ENCODE data around the gene CYSRT1. TPM values are rescaled to one million over a fixed set of nuclear protein-coding genes. Genes with fewer than 3 reads are reported as not detected.
A peak's percentile ranks its signal among the peaks of the same experiment; 100 is the strongest.

The CYSRT1 gene, protein sequence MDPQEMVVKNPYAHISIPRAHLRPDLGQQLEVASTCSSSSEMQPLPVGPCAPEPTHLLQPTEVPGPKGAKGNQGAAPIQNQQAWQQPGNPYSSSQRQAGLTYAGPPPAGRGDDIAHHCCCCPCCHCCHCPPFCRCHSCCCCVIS
- 0.54 and 0.68 TPM in 2 replicates for total RNA-seq

DNA sequence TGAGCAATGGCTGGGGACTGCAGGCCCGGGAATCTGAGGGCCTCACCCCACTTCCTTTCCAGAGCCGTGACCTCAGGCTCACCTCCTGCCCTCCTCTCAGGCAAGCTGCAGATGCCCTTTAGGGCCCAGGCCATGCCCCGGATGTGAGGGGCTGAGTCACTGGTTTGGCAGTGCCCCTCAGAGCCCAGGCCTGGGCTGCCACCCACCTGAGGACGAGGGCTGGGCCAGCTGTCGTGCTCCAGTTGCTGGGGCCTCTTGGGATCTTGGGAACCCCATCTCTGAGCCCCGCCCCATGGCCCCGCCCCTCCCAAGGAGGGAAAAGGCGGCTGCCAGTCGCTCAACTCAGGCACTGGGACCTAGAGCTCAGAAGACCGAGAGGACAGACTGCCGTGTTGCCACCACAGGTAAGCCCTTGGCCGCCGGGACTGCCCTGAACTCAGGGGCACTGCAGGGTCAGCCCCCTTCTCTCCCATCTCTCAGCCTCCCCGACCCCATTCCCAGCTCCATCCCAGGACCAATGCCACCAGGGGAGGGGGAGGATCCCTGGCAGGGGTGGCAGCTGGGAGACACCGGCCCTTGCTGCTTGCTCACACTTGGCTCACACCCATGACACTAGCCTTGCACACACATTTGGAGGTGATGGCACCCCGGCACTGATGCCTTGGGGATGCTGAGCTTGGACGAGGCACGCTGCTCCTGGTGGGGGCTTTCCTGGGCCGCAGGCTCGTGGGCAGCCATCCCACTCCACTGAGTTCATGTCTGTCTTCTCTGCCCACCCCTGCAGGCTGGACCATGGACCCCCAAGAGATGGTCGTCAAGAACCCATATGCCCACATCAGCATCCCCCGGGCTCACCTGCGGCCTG is at the start of gene CYSRT1:
TSS of gene CYSRT1 (plus strand) at position 345 of the 865 bp plus-strand sequence. CDS start at position 793, 448 bp downstream.
- H3K36me3 Mint-ChIP-seq (ENCODE audit: low read depth) = no peaks in the 10 kb centered on the region
- intact Hi-C loops (cut with micrococcal nuclease) = no loop called here
- DNase-seq = peak; percentile 75
- peaks cover 6% of the 10 kb centered on the region for H3K4me1 Mint-ChIP-seq
- H3K27me3 Mint-ChIP-seq = peaks cover 2% of the 10 kb centered on the region
- peak within 1 kb of the TSS; percentile 90 for H3K27ac Mint-ChIP-seq
- H3K4me3 Mint-ChIP-seq = peak within 1 kb of the TSS; percentile 88
- H3K9me3 Mint-ChIP-seq = no peaks in the 10 kb centered on the region

DNA sequence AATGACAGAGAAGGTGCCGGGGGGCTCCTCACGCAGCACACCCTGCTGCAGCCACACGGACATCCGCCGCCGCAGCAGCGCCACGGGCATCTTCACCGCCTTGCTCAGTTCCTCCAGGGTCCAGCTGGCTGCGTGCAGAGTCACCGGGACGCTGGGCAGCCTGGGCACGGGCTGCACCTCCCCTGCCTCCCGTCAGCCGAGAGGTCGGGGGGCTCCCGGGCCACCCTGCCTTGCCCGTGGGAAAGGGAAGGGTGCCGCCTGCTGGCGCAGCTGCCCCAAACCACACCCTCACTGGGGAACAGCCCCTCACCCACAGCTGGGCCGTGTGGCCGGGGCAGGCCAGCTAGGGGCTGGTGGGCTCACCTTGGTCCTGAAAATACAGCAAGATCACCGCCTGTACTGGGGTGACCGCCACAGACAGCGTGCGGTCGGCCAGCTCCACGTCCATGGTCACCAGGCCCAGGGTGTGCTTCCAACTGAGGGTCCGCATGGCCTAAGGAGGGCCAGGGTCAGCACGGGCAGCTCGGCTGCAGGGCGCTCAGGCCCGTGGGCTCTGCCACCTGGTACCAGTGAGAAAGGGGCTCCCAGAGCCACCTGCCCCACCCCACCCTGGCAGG is 49.5 kb upstream of the CYSRT1 start:
- DNase-seq = no peak
- H3K27me3 Mint-ChIP-seq = peaks cover 16% of the 10 kb centered on the region
- no peaks in the 10 kb centered on the region for H3K9me3 Mint-ChIP-seq
- H3K27ac Mint-ChIP-seq = no peak overlapping the region
- no peak overlapping the region for H3K4me3 Mint-ChIP-seq
- intact Hi-C loops (cut with micrococcal nuclease) = loop anchor here (10.0 kb wide), 1 partner anchor 131 kb away; the partner anchor contains the start of gene NPDC1
- H3K36me3 Mint-ChIP-seq (ENCODE audit: low read depth) = peaks cover 12% of the 10 kb centered on the region
- H3K4me1 Mint-ChIP-seq = no peaks in the 10 kb centered on the region

DNA sequence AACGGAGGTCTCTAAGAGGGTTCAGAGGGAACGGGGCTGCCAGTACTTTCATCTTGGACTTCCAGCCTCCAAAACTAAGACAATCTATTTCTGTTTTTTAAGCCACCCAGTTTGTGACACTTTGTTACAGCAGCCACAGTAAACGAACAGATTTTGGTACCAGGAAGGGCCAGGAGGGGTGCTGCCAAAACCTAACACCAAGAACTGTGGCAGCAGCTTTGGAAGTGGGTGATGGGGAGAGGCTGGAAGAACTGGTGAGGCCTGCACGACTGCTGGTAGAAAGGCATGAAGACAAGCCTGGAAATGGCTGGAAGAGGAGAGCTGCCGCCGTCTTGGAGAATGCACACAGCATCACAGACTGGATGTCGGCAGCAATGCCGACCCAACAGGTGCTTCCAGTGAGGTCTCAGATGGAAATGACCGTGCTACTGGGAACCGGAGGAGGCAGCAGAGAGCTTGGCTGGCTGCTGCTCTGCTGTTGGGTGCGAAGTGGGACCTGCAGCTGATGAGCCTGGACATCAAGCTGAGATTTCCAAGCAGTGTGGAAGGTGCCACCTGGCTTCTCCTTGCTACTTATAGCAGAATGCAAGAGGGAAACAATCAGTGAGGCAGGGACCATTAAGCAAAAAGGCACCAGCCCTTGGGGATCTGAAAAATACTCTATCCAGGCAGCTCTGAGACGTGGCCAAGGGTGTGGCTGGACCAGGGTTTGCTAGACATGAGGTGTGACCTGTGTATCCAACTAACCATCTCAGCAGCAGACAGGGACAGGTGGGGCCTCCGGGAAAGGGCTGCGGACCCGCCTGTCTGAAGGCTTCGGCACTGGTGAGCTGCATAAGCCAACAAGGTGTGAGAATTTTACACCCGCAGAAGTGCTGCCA is 48.4 kb upstream of the CYSRT1 start:
- peak; percentile 72 for DNase-seq
- no peaks in the 10 kb centered on the region for H3K4me1 Mint-ChIP-seq
- H3K27ac Mint-ChIP-seq = no peak overlapping the region
- intact Hi-C loops (cut with micrococcal nuclease) = loop anchor here (10.0 kb wide), 1 partner anchor 132 kb away; the partner anchor contains the start of gene NPDC1
- H3K9me3 Mint-ChIP-seq = no peaks in the 10 kb centered on the region
- peaks cover 12% of the 10 kb centered on the region for H3K36me3 Mint-ChIP-seq (ENCODE audit: low read depth)
- H3K27me3 Mint-ChIP-seq = peaks cover 10% of the 10 kb centered on the region
- H3K4me3 Mint-ChIP-seq = no peak overlapping the region

DNA sequence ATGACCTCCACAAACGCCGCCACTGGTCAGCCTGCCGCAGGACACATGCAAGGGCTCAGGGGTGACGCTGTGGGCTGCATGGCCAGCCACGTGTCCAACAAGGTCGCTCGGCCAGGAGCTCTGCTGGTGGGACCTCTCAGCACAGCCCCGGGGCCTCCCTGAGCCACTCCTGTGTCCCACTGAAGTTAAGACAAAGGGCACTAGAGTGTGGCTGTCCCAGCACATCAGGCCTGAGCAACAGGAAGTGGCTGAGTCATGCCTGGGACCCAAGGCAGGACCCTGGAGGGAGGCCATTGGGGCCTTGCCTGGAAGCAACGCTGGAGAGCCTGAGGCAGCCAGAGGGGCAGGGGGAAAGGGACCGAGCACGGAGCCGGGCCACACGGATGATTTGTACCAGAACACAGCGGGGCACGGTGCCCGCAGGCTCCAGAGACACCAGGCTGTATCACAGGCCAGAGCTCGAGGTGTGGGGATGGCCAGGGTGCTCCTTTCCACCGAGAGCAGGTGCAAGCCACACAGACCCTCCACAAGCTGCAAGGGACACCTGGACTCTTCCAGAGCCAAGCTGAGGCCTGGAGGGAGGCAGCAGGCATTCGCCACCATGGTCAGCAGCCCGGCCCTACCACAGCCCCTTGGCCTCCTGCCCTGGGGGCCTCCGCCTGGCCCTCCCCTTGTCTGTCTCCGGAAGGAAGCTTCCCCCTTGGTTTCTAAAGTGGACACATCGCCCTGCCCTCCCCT is 46.6 kb upstream of the CYSRT1 start:
- intact Hi-C loops (cut with micrococcal nuclease) = loop anchor here (10.0 kb wide), 1 partner anchor 134 kb away; the partner anchor contains the start of gene NPDC1
- Mint-ChIP-seq H3K9me3 (no peaks in the 10 kb centered on the region), H3K27ac (no peak overlapping the region), H3K36me3 (ENCODE audit: low read depth) (peaks cover 17% of the 10 kb centered on the region), H3K4me3 (no peak overlapping the region), H3K27me3 (peaks cover 2% of the 10 kb centered on the region), H3K4me1 (no peaks in the 10 kb centered on the region)
- no peak for DNase-seq

DNA sequence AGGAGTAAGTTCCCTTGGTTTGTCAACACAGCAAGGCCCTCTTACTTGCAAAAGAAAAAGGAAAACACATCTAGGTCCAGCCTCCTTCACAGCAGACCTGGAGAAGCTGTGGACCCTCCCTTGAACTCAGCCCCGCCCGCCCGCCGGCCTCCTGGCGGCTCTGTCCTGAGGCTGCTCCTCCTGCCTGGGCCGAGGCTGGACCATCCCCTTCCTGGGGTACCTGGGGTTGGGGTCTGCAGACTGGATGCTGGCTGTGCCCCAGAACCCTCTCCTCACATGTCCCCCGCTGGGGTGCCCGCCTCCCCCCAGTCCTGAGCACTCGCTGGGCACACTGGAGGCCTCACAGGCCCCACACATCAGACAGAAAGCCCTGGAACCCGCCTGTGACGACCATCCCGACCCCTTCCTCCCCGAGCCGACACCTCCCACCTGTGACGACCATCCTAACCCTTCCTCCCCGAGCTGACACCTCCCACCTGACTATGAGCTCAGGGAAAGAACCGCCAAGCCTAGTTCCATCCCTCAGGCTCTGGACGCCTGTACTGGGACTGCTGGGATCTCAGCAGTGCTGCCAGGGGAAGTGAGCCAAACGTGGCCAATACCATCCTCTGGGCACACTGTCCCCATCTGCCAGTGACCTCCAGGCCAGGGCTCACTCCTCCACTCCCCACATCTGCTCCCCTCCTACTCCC is 45.9 kb upstream of the CYSRT1 start:
- intact Hi-C loops (cut with micrococcal nuclease) = loop anchor here (10.0 kb wide), 1 partner anchor 134 kb away; the partner anchor contains the start of gene NPDC1
- H3K9me3 Mint-ChIP-seq = no peaks in the 10 kb centered on the region
- peaks cover 2% of the 10 kb centered on the region for H3K4me1 Mint-ChIP-seq
- H3K27me3 Mint-ChIP-seq = no peaks in the 10 kb centered on the region
- H3K36me3 Mint-ChIP-seq (ENCODE audit: low read depth) = peaks cover 21% of the 10 kb centered on the region
- no peak for DNase-seq
- no peak overlapping the region for H3K27ac Mint-ChIP-seq
- no peak overlapping the region for H3K4me3 Mint-ChIP-seq

DNA sequence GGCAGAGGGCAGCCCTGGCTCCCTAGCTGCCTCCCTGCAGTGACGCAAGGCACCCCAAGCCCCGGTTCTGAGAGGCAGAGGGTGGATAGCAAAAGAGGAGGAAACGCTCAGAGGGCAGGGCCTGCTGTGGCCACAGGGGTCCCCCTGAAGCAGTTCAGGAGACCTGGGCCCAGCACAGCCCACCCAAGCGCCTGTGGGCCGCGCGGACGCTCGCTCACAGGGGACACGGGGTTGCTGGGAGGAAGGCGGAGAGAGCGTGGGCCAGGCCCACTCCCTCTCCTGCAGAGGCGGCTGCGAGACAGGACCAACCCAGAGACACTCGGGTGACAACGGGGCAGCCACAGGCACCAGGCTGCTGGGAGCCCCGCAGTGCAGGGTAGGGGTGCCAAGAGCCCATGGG is 45.2 kb upstream of the CYSRT1 start:
- Mint-ChIP-seq H3K27ac (no peak overlapping the region), H3K9me3 (no peaks in the 10 kb centered on the region), H3K36me3 (ENCODE audit: low read depth) (peaks cover 26% of the 10 kb centered on the region), H3K4me3 (no peak overlapping the region), H3K4me1 (peaks cover 3% of the 10 kb centered on the region), H3K27me3 (no peaks in the 10 kb centered on the region)
- no peak for DNase-seq
- intact Hi-C loops (cut with micrococcal nuclease) = loop anchor here (10.0 kb wide), 1 partner anchor 135 kb away; the partner anchor contains the start of gene NPDC1

DNA sequence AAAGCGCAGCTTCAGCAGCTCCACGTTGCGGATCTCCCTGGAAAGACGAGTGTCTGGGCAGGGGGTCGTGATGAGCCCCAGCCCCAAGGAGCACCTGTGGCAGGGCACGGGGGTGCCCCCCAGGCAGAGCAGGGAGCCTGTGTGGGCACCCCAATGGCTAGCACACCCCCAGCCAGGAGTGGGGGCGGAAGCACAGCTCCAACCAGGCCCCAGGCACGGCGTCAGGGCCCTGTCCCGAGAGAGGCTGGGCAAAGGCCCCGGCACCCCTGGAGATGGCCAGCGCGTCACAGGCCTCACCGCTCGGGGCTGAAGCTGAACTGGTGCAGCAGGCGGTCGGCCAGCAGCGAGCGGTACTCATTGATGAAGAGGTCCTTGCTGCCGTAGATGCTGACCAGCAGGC is 44.5 kb upstream of the CYSRT1 start:
- Mint-ChIP-seq H3K27me3 (no peaks in the 10 kb centered on the region), H3K4me1 (peaks cover 3% of the 10 kb centered on the region), H3K36me3 (ENCODE audit: low read depth) (peaks cover 26% of the 10 kb centered on the region), H3K27ac (no peak overlapping the region), H3K9me3 (no peaks in the 10 kb centered on the region), H3K4me3 (no peak overlapping the region)
- no peak for DNase-seq
- intact Hi-C loops (cut with micrococcal nuclease) = no loop called here

DNA sequence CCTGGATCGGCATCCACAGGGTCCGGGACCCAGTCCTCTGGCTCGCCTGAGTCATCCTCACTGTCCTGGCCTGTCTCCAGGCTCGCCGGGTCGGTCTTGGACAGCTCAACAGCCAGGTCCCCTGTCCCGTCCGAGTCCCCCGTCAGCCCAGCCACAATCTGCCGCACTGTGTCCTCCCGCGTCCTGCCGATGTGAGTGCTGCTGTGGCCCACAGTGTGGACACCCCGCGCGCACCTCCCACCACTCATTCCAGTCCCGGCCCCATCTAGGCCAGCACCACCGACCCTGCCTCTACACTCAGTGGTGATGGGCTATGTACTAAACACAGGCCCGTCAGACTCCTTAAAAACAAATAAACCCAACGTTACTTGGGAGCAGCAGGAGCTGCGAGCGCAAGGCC is 43.3 kb upstream of the CYSRT1 start:
- Mint-ChIP-seq H3K27me3 (no peaks in the 10 kb centered on the region), H3K4me1 (peaks cover 5% of the 10 kb centered on the region), H3K9me3 (no peaks in the 10 kb centered on the region), H3K4me3 (no peak overlapping the region), H3K36me3 (ENCODE audit: low read depth) (peaks cover 26% of the 10 kb centered on the region), H3K27ac (no peak overlapping the region)
- intact Hi-C loops (cut with micrococcal nuclease) = no loop called here
- DNase-seq = no peak

DNA sequence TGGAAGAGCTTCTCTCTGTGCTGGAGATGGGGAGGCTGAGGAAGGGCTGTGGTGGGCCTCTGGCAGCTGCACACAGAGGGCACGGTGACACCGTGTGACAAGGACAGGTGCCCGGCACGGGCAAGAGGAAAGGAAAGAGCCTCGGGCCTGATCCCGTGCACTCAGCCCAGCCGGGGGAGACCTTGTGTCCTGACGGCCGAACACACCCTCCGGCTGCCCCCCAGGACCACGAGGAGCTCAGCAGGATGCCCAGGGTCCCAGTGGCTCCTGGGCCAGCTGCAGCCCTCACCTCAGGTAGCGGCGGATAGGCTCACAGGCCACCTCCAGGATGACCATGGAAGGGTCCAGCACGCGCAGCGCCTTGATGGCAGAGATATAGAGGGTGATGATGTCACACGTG is 42.1 kb upstream of the CYSRT1 start:
- Mint-ChIP-seq H3K4me3 (no peak overlapping the region), H3K27me3 (no peaks in the 10 kb centered on the region), H3K27ac (no peak overlapping the region), H3K4me1 (peaks cover 15% of the 10 kb centered on the region), H3K9me3 (no peaks in the 10 kb centered on the region), H3K36me3 (ENCODE audit: low read depth) (peaks cover 27% of the 10 kb centered on the region)
- intact Hi-C loops (cut with micrococcal nuclease) = no loop called here
- no peak for DNase-seq

DNA sequence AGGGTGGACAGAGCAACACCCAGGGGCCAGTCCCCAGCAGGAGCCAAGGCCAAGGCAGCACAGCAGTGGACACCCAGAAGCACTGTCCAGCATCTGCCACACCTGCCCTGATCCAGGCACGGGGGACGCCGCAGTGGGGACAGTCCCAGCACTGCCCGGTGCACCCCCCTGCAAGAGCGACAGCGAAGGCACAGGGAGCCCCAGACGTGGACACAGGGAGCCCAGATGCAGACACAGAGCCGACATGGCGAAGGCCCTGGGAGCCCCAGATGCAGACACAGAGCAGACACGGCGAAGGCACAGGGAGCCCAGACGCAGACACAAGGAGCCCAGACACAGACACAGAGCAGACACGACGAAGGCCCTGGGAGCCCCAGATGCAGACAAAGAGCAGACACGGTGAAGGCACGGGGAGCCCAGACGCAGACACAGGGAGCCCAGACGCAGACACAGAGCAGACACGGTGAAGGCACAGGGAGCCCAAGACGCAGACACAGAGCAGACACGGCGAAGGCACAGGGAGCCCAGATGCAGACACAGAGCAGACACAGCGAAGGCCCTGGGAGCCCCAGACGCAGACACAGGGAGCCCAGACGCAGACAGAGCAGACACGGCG is 40.9 kb upstream of the CYSRT1 start:
- Mint-ChIP-seq H3K27me3 (no peaks in the 10 kb centered on the region), H3K4me3 (no peak overlapping the region), H3K4me1 (peaks cover 18% of the 10 kb centered on the region), H3K9me3 (no peaks in the 10 kb centered on the region), H3K27ac (no peak overlapping the region), H3K36me3 (ENCODE audit: low read depth) (peaks cover 31% of the 10 kb centered on the region)
- DNase-seq = no peak
- intact Hi-C loops (cut with micrococcal nuclease) = no loop called here

DNA sequence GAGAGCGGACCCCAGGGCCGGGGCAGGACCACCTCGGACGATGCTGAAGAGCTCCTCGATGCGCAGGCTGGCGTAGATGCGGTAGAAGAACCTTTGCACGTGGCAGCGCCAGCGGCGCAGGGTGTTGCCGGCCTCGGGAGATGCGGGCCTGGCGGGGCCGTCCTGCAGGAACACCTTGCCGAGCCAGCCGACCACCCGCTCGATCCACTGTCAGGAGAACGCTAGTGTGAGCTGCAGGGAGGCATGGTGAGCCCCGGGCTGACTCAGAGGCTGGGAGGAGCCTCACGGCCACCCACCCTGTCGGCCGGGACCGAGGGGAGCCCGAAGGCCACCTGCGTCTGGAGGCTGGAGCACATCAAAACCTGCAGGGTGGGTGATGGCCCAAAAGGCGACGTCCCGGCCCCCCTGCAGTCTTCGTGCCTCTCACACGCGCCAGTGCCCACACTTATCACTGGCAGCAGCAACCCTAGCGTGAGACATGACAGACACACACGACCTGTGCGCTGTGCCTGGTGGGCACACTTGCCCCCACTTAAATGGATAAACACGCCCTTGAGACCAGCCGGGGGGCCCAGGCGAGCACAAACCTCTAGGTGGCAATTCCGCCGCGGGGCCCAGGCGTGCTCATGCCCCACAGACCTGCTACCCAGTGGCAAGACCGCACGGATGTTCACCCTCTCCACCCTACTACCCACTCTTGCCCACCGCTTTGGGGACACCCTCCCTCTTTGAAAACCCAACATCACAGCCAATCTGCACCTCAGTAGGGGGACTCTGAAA is 39.9 kb upstream of the CYSRT1 start:
- intact Hi-C loops (cut with micrococcal nuclease) = no loop called here
- Mint-ChIP-seq H3K4me1 (peaks cover 22% of the 10 kb centered on the region), H3K27ac (no peak overlapping the region)

More for the DNA sequence above, 39.9 kb upstream of the CYSRT1 start:
- Mint-ChIP-seq H3K9me3 (no peaks in the 10 kb centered on the region), H3K27me3 (no peaks in the 10 kb centered on the region), H3K36me3 (ENCODE audit: low read depth) (peaks cover 30% of the 10 kb centered on the region), H3K4me3 (no peak overlapping the region)
- no peak for DNase-seq

Data from activated CD4-positive, alpha-beta T cell treated with anti-CD3 and anti-CD28 coated beads, Interleukin-2, amount 10 ng/mL, durations not matched to agents 24 days and 14 days (primary cell).